IPS-11a (cell line): ENCODE results near the gene GARNL3.

Experiments
- H3K4me3 ChIP-seq: one replicate; pipeline ENCODE4 v1.5.1; 2013; ENCODE audit warnings: low read depth, low read length, control low read depth

The GARNL3 gene

DNA sequence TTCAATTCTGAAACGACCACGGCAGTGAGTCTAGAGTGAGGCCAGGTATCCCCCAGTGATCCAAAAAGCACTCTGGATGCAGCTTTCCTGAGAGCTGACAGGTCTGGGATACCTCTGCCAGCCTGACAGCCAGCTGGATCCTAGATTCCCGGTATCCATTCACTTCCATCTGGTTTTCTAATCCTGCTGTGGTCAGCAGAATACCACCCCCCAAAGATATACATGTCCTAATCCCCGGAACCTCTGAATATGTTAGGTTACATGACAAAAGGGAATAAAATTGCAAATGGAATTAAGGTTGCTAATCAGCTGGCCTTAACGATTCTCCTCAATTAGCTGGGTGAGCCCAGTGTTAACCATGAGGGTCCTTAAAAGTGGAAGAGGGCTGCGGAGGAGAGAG, 158.2 kb downstream of the GARNL3 start:
- peak overlapping the region; percentile 61 for H3K4me3 ChIP-seq

DNA sequence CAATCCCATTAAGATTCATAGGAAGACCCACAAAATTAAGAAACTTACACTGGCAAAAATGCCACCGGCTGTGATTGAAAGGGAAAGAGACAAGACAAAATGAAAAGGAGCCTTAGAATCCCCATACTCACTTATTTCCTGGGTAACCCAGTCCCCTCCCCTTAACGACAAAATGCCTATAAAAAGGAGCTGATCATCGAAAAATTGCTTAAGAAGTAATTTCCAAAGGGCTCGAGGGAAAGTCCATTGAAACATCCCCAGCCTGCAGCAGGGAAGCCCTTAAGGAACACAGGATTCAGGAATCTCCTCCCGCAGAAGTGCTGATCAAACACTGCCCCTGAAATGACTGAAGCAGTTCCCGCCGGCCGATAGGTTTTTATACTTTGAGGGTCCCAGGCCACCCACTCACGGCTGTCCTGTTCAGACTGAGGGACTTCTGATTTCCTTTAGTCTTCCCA, 158.9 kb downstream of the GARNL3 start:
- peak overlapping the region; percentile 61 for H3K4me3 ChIP-seq

DNA sequence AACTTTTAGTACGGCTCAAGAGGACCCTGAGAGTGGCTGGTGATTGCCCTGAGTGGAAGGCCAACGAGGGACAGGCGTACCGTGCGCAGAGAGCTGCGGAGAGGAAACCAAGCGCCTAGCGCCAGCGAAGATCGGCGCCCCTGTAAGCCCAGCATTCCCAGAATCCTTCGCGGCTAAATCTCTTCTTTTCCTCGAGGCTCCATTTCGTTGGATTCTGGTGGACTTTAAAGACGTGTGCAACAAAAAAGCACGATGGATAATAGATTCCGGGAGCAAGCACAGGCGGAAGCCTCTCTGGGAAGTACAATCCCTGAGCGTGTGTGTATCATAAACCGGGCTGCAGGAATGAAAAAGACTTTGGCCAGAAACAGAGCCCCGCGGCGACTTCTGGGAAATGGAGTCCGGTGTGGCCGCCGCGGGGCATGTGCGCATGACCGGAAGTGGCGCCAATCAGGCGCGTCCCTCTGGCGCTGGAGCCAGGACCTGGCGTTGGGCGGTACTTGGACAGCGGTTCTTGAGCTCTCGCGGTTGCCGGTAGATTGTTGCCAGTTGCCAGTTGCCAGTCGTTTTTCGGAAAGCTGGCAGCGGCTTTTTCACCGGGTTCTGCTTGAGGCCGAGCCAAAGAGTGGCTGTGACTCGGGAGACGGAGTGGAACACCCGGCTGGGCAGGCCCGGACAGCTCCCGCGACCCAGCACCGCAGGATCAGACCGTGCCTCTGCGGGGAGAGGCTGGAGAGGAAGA, 159.5 kb downstream of the GARNL3 start, which contains the start of gene ZNF79:
ZNF79 (plus strand) TSS at position 449 of the 742 bp plus-strand sequence. CDS start 406 bp downstream, outside the sequence.
- H3K4me3 ChIP-seq, result peak within 1 kb of the TSS; percentile 61

DNA sequence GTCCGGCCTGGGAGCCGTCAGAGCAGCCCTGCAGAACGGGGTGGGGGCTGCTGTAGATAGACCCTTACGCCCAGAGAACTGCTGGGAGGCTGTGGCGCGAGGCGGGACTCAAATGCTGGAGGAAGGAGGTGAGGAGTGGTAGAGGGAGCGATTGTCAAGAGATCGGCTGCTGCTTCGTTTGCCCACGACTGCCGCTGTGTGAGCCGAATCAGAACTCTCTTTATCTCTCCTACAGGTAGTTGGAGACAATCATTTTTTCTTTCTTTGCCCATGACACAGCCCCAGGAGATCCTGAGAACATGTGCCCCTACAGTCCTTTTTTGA, 160.1 kb downstream of the GARNL3 start:
- H3K4me3 ChIP-seq, result peak overlapping the region; percentile 61

DNA sequence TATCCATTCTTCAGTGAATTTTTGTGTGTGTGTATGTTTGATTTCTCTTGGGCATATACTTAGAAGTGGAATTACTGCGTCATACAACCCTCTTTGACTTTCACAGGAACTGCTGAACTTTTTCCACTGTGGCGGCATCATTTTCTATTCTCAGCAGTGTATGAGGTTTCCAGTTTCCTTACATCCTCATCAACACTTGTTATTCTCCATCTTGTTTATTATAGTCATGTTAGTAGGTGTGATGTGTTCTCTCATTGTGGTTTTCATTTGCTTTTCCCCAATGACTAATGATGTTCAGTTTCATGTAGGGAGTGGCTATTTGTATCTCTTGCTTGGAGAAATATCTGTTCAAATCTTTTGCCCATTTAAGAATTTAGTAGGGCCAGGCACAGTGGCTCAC, 162.2 kb downstream of the GARNL3 start:
- H3K4me3 ChIP-seq, result no peak overlapping the region

DNA sequence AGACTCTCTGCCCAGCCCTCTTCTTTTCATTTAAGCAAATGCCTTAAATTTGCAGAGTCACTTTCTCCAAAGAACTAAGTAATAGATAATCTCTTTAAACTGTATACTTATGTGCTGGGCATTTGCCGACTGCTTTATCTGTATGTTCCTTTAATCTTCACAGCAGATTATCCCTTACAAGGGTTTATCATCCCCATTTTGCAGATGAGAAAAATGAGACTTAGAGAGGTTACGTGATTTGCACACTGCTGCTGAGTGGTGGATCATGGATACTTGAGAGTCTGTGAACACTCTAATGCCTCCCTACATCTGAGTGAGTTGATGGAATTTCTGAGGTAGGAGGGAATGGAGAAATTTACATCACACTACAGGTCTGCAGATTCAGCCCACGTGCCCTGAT, 163.8 kb downstream of the GARNL3 start:
- no peak overlapping the region for H3K4me3 ChIP-seq

DNA sequence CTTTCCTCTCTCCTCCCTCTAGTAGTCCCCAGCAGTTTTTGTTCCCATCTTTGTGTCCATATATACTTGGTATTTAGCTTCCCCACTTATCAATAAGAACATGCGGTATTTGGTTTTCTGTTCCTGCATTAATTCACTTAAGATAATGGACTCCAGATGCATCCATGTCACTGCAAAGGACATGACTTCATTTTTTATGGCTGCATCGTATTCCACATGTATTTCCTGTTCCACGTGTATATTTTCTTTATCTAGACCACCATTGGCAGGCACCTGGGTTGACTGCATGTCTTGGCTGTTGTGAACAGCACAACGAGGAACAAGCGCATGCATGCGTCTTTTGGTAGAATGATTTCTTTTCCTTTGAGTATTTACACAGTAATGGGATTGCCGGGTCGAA, 165.8 kb downstream of the GARNL3 start:
- H3K4me3 ChIP-seq, result no peak overlapping the region

DNA sequence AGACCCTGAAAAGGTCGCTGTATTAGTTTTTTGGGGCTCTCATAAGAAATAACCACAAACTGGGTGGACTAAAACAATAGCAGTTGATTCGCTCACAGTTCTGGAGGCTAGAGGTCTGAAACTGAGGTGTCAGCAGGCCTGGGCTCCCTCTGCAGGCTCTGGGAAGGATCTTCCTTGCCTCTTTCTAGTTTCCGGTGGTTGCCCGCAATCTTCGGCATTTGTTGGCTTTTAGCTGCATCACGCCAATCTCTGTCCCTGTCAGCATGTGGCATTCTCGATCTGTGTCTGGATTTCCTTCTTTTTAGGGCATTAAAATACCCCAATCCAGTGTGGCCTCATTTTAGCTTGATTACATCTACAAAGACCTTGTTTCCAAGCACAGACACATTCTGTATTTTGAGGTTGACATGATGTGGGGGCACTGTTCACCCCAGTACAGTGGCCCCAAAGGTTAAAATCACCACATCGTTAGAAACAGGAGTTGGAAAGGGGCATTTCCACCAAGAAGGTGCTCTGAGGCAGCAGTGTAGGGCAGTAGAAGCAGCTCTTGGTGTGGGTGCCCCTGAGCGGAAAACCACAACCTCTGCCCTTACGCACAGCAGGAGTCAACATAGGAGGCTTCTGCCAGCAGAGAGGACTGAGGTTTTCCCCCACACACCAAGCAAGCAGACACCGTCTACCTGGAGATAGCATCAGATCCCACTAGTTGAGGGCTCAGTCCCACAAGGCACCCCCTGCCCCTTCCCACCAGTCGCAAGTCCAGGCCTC, 173.1 kb downstream of the GARNL3 start:
- H3K4me3 ChIP-seq, result no peak overlapping the region

DNA sequence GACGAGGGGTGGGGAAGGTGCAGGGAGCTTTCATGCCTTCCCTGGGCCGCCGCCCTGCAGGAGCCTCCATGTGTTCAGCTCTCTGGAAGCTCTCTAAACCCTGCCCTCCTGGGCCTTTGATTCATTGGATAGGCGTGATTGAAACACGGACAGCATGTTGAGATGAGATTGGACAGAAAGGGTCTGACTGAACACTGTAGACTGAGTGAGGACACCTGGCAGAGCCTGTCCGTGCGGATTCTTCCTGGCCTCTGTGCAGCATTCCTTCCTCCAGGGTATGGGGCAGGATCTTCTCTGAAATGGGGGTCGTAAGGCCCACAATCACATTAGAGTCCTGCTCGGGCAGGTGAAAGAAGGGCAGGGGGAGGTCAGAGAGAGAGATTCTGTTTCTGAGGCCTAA, 173.8 kb downstream of the GARNL3 start:
- no peak overlapping the region for H3K4me3 ChIP-seq
